ENCODE measurements around the gene HAGHL.

HAGHL gene

DNA sequence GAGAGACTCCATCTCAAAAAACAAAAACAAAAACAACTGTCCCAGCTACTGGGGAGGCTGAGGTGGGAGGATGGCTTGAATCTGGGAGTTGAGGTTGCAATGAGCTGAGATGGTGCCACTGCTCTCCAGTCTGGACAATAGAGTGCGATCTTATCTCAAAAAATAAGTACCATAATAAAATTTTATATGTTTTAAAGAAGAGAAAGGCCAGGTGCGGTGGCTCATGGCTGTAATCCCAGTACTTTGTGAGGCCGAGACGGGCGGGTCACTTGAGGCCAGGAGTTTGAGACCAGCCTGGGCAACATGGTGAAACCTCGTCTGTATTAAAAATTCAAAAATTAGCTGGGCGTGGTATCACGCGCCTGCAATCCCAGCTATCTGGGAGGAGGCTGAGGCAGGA lies 49.9 kb downstream of the HAGHL start:
- DNase-seq: no peak

DNA sequence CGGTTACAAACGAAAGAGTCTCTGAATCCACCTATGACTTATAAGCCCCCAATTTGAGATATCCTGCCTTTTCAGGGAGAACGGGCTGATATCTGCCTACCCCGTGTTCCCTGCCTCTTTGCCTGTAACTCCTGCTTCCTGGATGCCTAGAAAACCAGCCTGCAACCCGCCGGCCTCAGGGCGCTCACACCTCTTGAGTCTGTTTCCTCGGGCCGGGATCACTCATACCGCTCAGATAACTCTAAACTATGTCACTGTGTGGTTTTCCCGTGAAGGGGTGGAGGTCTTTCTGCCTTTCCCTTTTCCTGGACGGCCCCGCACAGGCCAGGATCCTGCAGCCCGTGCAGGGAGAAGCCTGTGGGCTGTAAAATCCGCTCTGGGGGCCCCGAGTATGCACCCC lies 50.9 kb downstream of the HAGHL start:
- no peak for DNase-seq

DNA sequence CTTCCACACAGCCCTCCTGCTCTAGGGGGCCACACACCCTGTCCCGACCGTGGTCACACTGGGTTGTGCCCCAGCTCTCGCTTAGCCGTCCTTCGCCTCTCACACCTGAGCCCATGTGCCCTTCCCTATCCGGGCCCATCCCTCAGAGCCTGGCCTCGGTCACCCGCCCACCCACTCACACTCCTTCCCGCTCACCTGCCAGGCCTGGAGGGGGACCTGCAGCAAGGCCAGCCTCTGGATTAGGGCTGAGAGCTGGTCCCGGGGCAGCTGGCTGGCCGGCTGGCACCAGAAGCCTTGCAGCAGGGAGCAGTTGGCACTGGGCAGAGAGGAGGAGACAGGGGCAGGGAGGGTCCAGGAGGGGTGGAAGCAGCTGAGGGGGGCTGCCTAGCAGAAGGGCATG lies 51.5 kb downstream of the HAGHL start:
- DNase-seq: no peak

DNA sequence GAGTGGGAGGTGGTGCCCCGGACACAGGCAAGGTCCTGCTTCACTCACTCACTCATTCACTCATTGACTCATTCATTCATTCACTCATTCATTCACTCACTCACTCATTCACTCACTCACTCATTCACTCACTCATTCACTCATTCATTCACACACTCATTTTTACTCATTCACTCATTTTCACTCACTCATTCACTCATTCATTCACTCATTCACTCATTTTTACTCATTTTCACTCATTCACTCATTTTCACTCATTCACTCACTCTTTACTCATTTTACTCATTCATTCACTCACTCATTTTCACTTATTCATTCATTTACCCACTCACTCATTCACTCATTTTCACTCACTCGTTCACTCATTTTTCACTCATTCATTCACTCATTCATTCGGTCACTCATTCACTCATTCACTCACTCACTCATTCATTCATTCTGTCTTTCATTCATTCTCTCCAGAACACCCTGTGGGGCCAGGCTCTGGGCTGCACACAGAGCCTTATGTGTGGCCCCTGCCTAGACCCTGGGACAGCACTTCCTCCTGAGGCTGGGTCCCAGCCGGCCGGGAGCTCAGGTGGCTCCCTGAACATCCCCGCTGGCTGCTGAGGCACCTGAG lies 52.1 kb downstream of the HAGHL start:
- no peak for DNase-seq
